Stomach (tissue), 19 donors: ENCODE measurements around the gene CTTNBP2. TPM values are rescaled to one million over a fixed set of nuclear protein-coding genes. Genes with fewer than 3 reads are reported as not detected.

Experiments used
- DNase-seq, 2 donors: peaks; one replicate each; pipeline versions ENCODE4 v3.0.0 to v3.0.0-alpha.2; 2013 to 2019
- H3K27ac ChIP-seq, 5 donors: fragments of 200-600 bp in 4 of 5; sonication (generic) in 4 of 5; one replicate each; pipeline ENCODE4 v1.5.1; 2013 to 2019; ENCODE audit warnings: mild to moderate bottlenecking in 1 of 5, moderate library complexity in 1 of 5
- H3K27me3 ChIP-seq, 3 donors: fragments of 200-600 bp; sonication (generic); one replicate each; pipeline ENCODE4 v1.5.1; 2017 to 2019; ENCODE audit warnings: mixed run types in 1 of 3
- H3K36me3 ChIP-seq, 4 donors: fragments of 200-600 bp; sonication (generic); 1 replicate in 3 of 4; 2 replicates in 1 of 4; pipeline ENCODE4 v1.5.1; 2016 to 2019
- H3K4me1 ChIP-seq, 4 donors: fragments of 200-600 bp; sonication (generic); one replicate each; pipeline ENCODE4 v1.5.1; 2016 to 2019
- H3K4me3 ChIP-seq, 4 donors: fragments of 200-600 bp; sonication (generic) in 3 of 4; one replicate each; pipeline ENCODE4 v1.5.1; 2016 to 2019; ENCODE audit warnings: mild to moderate bottlenecking in 1 of 4
- H3K9me3 ChIP-seq, 4 donors: fragments of 200-600 bp; sonication (generic); one replicate each; pipeline ENCODE4 v1.5.1; 2016 to 2019
- EP300 ChIP-seq: sonication (generic); formaldehyde crosslinking; IDR thresholded peaks from one replicate; pipeline ENCODE4 v1.6.1; 2017; ENCODE audit warnings: antibody characterized with exemption
- POLR2A ChIP-seq, 4 donors: fragments of 450-650 bp; IDR thresholded peaks; one replicate each; pipeline ENCODE4 v1.6.1; 2016; ENCODE audit warnings: antibody characterized with exemption in 4 of 4, control low read depth in 2 of 4, mild to moderate bottlenecking in 1 of 4, moderate library complexity in 1 of 4
- POLR2AphosphoS5 ChIP-seq, 3 donors: sonication (generic); formaldehyde crosslinking; IDR thresholded peaks; one replicate each; pipeline ENCODE4 v1.6.1; 2016; ENCODE audit warnings: antibody characterized with exemption in 3 of 3
- WGBS, 5 donors: extraction: QIAGEN DNeasy Blood & Tissue Kit in 3 of 5; methylation state at CpG; one replicate each; pipeline versions ENCODE4 v1.1.5 to v1.1.7; 2013 to 2018; 5-methylcytosine and 5-hydroxymethylcytosine counted together
- intact Hi-C: fragments of 100-400 bp; cut with DNase I; formaldehyde crosslinking; loops from one replicate; pipeline ENCODE4 v1.15.1; 2023; ENCODE audit warnings: low total_unique reads
- long read RNA-seq, 10 donors: transcript quantifications; one replicate each; lab custom pipeline, GENCODE V29; 2026
- polyA plus RNA-seq, 3 donors: library from polyadenylated mRNA; stranded (reverse); fragments of 200-250 nt; gene quantifications; one replicate each; pipeline ENCODE4 v1.2.3, GENCODE V29; 2013
- total RNA-seq, 5 donors: library from RNA; depleted of rRNA; stranded (reverse); fragments of >200 nt; gene quantifications; one replicate each; pipeline versions ENCODE4 v1.1.0 to v1.2.3, GENCODE V29; 2014 to 2016
- TF ChIP-seq, protein P1 (sequence below), 7 experiments: fragments of 450-650 bp in 4 of 7; fragments of 200-600 bp in 3 of 7; sonication (generic) in 3 of 7; IDR thresholded peaks; one replicate each; pipeline ENCODE4 v1.5.1; 2016 to 2019; ENCODE audit warnings: antibody characterized with exemption in 7 of 7, control low read depth in 2 of 7, mild to moderate bottlenecking in 1 of 7
- donor health status: healthy with polysubstance abuse.
- donor health status: Bipolar disorder and iron deficiency.
- donor health status: healthy.

CTTNBP2 gene, protein sequence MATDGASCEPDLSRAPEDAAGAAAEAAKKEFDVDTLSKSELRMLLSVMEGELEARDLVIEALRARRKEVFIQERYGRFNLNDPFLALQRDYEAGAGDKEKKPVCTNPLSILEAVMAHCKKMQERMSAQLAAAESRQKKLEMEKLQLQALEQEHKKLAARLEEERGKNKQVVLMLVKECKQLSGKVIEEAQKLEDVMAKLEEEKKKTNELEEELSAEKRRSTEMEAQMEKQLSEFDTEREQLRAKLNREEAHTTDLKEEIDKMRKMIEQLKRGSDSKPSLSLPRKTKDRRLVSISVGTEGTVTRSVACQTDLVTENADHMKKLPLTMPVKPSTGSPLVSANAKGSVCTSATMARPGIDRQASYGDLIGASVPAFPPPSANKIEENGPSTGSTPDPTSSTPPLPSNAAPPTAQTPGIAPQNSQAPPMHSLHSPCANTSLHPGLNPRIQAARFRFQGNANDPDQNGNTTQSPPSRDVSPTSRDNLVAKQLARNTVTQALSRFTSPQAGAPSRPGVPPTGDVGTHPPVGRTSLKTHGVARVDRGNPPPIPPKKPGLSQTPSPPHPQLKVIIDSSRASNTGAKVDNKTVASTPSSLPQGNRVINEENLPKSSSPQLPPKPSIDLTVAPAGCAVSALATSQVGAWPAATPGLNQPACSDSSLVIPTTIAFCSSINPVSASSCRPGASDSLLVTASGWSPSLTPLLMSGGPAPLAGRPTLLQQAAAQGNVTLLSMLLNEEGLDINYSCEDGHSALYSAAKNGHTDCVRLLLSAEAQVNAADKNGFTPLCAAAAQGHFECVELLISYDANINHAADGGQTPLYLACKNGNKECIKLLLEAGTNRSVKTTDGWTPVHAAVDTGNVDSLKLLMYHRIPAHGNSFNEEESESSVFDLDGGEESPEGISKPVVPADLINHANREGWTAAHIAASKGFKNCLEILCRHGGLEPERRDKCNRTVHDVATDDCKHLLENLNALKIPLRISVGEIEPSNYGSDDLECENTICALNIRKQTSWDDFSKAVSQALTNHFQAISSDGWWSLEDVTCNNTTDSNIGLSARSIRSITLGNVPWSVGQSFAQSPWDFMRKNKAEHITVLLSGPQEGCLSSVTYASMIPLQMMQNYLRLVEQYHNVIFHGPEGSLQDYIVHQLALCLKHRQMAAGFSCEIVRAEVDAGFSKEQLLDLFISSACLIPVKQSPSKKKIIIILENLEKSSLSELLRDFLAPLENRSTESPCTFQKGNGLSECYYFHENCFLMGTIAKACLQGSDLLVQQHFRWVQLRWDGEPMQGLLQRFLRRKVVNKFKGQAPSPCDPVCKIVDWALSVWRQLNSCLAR (N-terminal part only)
- 10 to 100 TPM in 3 of 5 donors, 1 to 10 TPM in 1, under 1 TPM in 1; 0.89 to 56.4 (median 11.1) TPM for total RNA-seq
- polyA plus RNA-seq = 1 to 10 TPM in 2 of 3 donors, under 1 TPM in 1; 0.62 to 3.3 (median 2.4) TPM
- long read RNA-seq, donor 1 = 0 reads
- long read RNA-seq, donor 2 = 0 reads
- long read RNA-seq, donor 3 = 0 reads
- long read RNA-seq, donor 4 = 0 reads
- long read RNA-seq, donor 5 = 0 reads
- long read RNA-seq, donor 6 = 0 reads
- long read RNA-seq, donor 7 = 0 reads
- long read RNA-seq, donor 8 = 0 reads
- long read RNA-seq, donor 9 = 0 reads
- long read RNA-seq, donor 10 = 0 reads

DNA sequence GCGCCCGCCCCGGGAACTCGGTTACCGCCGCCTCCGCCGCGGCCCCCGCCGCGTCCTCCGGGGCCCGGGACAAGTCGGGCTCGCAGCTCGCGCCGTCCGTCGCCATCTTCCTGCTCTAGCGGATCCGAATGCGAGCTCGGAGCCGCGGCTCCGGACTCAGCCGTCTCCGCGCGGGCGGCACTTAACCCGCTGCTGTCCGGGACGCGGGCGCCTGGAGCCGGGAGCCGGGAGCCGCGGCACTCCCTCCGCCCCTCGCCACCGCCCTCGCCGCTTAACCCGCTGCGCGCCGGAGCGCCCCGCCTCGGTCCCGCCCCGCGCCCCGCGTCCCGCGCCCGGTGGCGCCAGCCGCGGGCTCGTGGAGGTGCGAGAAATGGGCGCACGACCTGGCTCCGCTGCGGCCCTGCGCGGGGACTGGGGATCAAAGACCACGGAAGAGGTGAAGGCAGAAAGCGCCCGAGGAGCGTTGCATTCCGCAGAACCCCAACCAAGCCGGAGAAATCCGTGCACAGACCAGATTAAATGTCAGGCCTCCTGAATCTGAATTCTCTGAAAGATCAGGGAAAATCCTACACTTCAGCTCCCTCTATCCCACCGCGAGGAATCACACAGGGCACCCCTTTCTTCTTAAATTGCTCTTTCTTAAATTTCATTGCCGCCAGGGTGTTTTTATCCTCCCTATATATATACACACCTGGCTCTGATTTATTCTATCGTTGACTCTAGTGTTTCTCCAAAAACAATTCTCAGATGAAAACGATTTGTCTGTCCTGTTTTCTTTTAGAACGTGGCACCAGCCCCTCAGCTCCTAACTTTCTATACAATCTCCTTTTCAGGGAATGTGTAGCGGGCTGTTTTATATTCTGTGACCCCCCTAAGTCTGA is at the start of gene CTTNBP2:
Gene CTTNBP2 (minus strand): TSS at position 132 of the 881 bp plus-strand sequence. CDS start 26 bp downstream, at position 106.
- Histone ChIP-seq H3K36me3 (no peaks in the 10 kb centered on the region), H3K27me3 (peaks cover 0 to 28% (median 24%) of the 10 kb centered on the region in 3 donors), H3K27ac (peak within 1 kb of the TSS; percentile 7 to 82 (median 54)), H3K4me3 (peak within 1 kb of the TSS; percentile 63 to 85 (median 76)), H3K9me3 (no peaks in the 10 kb centered on the region), H3K4me1 (peaks cover 13 to 30% (median 16%) of the 10 kb centered on the region in 4 donors)
- TF ChIP-seq, protein P1, sequence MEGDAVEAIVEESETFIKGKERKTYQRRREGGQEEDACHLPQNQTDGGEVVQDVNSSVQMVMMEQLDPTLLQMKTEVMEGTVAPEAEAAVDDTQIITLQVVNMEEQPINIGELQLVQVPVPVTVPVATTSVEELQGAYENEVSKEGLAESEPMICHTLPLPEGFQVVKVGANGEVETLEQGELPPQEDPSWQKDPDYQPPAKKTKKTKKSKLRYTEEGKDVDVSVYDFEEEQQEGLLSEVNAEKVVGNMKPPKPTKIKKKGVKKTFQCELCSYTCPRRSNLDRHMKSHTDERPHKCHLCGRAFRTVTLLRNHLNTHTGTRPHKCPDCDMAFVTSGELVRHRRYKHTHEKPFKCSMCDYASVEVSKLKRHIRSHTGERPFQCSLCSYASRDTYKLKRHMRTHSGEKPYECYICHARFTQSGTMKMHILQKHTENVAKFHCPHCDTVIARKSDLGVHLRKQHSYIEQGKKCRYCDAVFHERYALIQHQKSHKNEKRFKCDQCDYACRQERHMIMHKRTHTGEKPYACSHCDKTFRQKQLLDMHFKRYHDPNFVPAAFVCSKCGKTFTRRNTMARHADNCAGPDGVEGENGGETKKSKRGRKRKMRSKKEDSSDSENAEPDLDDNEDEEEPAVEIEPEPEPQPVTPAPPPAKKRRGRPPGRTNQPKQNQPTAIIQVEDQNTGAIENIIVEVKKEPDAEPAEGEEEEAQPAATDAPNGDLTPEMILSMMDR (IDR thresholded peaks at IDR 0.05) = no peak
- TF ChIP-seq POLR2AphosphoS5 (IDR thresholded peaks at IDR 0.05) (no peak), EP300 (no peak), POLR2A (IDR thresholded peaks at IDR 0.05) (no peak)
- intact Hi-C loops = no loop called here
- peak; percentile 45 to 86 for DNase-seq
- 2 to 11% (median 3%) methylated on average over 20 to 87 of the region's 87 CpGs for WGBS, 5 donors

GRCh38 chr7:117916309-117916708 is 43.1 kb upstream of the CTTNBP2 start:
- DNase-seq = no peak
- Histone ChIP-seq H3K27me3 (no peaks in the 10 kb centered on the region), H3K4me1 (no peaks in the 10 kb centered on the region), H3K36me3 (no peaks in the 10 kb centered on the region), H3K9me3 (peaks cover 0 to 12% (median 5%) of the 10 kb centered on the region in 4 donors), H3K27ac (no peak overlapping the region), H3K4me3 (no peak overlapping the region)
- WGBS, 5 donors = 90 to 97% (median 90%) methylated on average over 2 of the region's 2 CpGs
- intact Hi-C loops = no loop called here
- no peak for TF ChIP-seq POLR2A (IDR thresholded peaks at IDR 0.05)
- TF ChIP-seq EP300 = no peak
- TF ChIP-seq, protein P1 (IDR thresholded peaks at IDR 0.05) = no peak
- TF ChIP-seq POLR2AphosphoS5 (IDR thresholded peaks at IDR 0.05) = no peak

DNA sequence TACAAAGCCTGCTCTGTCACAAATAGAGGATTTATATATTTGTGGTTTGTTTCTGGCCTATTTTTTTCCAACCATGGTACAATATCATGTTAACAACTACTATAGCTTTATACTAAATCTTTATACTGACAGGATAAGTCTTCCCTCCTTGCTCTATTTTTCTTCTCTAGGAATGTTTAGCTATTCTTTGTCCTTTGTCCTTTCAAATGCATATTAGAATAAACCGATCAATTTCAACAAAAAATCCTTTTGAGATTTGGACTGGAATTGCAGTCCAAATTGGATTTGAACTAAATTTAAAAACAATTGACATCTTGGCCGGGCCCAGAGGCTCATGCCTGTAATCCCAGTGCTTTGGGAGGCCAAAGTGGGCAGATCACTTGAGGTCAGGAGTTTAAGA is 39.2 kb upstream of the CTTNBP2 start:
- TF ChIP-seq POLR2AphosphoS5 (IDR thresholded peaks at IDR 0.05) (no peak), POLR2A (IDR thresholded peaks at IDR 0.05) (no peak)
- H3K4me1 ChIP-seq = peaks cover 0 to 8% (median 6%) of the 10 kb centered on the region in 4 donors
- intact Hi-C loops = no loop called here
- DNase-seq = no peak
- H3K27ac ChIP-seq = no peak overlapping the region
- H3K4me3 ChIP-seq = no peak overlapping the region
- no peaks in the 10 kb centered on the region for H3K36me3 ChIP-seq
- no peaks in the 10 kb centered on the region for H3K27me3 ChIP-seq
- 79 to 91% (median 84%) methylated on average over 2 of the region's 2 CpGs for WGBS, 5 donors
- H3K9me3 ChIP-seq = peaks cover 0 to 12% (median 5%) of the 10 kb centered on the region in 4 donors
